ENCODE data around the gene SLC22A1.

GRCh38 chr6:160086754-160087153, 34.9 kb upstream of the SLC22A1 start:
- TF ChIP-seq ATF3 (CRISPR knock-in tag; conservative IDR thresholded peaks at IDR 0.05) (no peak), NR1H2 (CRISPR knock-in tag; IDR thresholded peaks at IDR 0.05) (no peak), CTCF (IDR thresholded peaks at IDR 0.05) (no peak), NFYB (CRISPR knock-in tag; conservative IDR thresholded peaks at IDR 0.05; ENCODE audit: low read depth) (no peak), ELF4 (CRISPR knock-in tag; IDR thresholded peaks at IDR 0.05; ENCODE audit: low read depth) (no peak), ATF2 (CRISPR knock-in tag; IDR thresholded peaks at IDR 0.05; ENCODE audit: borderline replicate concordance, low read depth) (no peak), CREM (CRISPR knock-in tag; IDR thresholded peaks at IDR 0.05) (no peak), TEAD4 (CRISPR knock-in tag; IDR thresholded peaks at IDR 0.05) (no peak), SP1 (CRISPR knock-in tag; conservative IDR thresholded peaks at IDR 0.05) (no peak)
- TF ChIP-seq, protein P1, sequence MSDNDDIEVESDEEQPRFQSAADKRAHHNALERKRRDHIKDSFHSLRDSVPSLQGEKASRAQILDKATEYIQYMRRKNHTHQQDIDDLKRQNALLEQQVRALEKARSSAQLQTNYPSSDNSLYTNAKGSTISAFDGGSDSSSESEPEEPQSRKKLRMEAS (CRISPR knock-in tag; IDR thresholded peaks at IDR 0.05), result no peak
